GM18873 (cell line): ENCODE results near the gene FAM81B.
"Not testable (repeated sequence)": the region's sequence is repeated elsewhere in the genome, so short reads cannot be mapped to it uniquely, and the experiment has no call there.

ENCODE experiments used
- ATAC-seq: cut with Tn5 transposase; IDR thresholded peaks from one replicate; pipeline ENCODE4 v1.9.1; 2021; ENCODE audit warnings: mild to moderate bottlenecking, moderate library complexity, moderate number of reproducible peaks; ENCODE audit not compliant: unreplicated experiment, low FRiP score

Gene FAM81B

GRCh38 chr5:95390812-95391492 lies at the start of gene FAM81B:
FAM81B (plus strand) TSS chr5:95391366; CDS start chr5:95391390, 24 bp downstream.
- ATAC-seq = no peak

- not testable (repeated sequence) for ATAC-seq
Observed at GRCh38 chr5:95341444-95341843, 49.7 kb upstream of the FAM81B start.

GRCh38 chr5:95347506-95348120 lies 43.6 kb upstream of the FAM81B start:
- no peak for ATAC-seq

- no peak for ATAC-seq
Observed at GRCh38 chr5:95350631-95351030, 40.5 kb upstream of the FAM81B start.

- ATAC-seq = no peak
Observed at GRCh38 chr5:95352691-95353090, 38.5 kb upstream of the FAM81B start.

DNA sequence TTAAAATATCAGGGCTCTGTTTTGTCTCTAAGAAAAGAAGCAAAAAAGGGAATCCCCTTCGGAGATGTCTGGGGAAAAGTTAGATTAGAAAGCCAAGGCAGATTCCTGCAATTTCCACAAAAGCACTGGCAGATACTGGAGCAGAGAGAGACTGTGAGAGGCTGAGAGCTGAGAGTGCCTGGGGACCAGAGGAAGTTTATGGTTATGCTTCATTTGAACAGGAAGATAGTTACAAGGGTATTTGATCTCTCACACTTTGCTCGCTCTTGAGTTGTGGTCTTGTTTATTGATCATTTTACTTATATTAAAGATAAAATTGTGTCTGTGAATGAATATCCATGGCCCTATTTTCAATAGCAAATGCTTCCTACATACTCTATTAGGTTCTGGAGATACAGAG lies 32.8 kb upstream of the FAM81B start:
- no peak for ATAC-seq

- ATAC-seq = no peak
Observed at GRCh38 chr5:95358848-95359247, 32.3 kb upstream of the FAM81B start.

DNA sequence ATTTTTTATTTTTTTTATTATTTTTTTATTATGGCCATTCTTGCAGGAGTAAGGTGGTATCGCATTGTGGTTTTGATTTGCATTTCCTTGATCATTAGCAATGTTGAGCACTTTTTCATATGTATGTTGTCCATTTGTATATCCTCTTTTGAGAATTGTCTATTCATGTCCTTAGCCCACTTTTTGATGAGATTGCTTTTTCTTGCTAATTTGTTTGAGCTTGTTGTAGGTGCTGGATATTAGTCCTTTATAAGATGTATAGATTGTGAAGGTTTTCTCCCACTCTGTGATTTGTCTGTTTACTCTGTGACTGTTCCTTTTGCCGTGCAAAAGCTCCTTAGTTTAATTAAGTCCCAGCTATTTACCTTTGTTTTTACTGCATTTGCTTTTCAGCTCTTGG lies 30.5 kb upstream of the FAM81B start:
- ATAC-seq = not testable (repeated sequence)

DNA sequence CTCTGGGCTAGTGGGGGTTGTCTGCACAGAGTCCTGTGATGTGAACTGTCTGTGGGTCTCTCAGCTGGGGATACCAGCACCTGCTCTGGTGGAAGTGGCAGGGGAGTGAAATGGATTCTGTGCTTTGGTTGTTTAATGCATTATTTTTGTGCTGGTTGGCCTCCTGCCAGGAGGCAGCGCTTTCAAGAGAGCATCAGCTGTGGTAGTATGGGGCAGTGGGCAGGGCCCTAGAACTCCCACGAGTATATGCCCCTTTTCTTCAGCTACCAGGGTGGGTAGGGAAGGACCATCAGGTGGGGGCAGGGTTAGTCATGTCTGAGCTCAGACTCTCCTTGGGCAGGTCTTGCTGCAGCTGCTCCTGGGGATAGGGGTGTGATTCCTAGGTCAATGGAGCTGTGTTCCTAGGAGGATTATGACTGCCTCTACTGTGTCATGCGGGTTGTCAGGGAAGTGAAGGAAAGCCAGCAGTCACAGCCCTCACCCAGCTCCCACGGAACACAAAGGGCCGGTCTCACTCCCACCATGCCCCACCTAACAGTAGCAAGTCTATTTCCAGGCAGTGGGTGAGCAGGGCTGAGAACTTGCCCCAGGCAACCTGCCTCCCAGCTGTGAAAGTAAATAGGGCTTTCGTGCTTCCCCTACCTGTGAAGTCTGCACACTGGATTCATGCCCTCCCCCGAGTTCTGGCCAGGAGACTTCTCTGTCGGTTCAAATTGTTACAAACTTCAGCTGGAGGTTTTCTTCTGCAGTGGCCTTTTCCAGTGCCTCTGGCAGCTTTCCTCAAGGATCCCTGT lies 25.7 kb upstream of the FAM81B start:
- ATAC-seq = no peak

DNA sequence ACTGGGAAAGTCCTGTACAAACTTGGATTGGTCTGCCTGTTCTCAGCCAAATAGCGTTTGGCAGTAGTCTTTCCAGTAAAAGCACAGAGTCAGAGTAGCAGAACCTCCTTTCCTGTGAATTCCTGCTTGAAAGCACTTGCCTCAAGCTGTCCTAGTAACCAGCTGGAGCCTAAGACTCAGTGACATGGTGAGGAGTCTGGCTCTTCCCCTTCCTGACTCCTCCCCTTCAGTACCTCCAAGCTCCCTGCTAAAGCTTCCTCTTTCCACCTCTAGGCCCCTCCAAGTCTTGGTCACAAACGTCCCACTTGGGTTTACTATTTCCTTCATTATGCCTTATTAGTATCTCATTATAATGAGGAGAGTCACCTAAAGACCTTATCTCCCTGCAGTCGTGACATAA lies 21.4 kb upstream of the FAM81B start:
- no peak for ATAC-seq

DNA sequence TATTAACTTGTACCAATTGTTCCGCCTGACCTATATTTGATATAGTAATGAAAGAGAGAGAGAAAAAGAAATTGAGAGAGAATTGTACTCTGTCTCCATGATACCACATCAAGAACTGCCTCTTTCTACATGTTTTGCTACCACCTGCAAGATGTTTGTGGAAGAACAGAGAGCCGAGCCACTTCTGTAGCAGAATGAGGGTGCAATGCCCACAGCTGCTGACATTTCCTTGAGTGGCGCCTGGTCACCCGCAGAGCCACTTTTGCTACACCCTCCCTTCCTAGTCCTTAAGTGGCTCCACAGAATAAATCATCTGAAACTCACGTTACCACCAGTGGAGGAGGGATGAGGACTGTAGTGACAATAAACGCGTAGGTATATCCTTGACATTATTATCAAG lies 17.1 kb upstream of the FAM81B start:
- ATAC-seq = no peak

DNA sequence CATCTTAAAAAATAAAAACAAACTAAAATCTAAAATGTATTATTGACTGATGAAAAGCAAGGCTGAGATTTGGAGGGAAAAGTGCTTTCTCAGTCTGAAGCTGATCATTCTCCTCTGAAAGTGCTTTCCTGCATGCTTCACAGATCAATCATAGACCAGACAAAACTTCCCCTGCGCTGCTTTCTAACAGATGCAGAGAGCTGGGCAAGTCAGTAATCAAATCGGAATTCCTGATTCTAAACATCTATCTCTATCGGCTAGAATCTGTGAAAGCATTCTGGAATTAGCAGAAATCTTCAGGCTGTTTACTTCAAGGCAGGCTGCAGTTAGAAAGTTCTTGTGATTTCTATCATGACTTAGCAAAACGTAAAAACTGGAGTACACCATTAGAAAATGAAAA lies 15.6 kb upstream of the FAM81B start:
- no peak for ATAC-seq

GRCh38 chr5:95379133-95379532 lies 12.0 kb upstream of the FAM81B start:
- no peak for ATAC-seq

DNA sequence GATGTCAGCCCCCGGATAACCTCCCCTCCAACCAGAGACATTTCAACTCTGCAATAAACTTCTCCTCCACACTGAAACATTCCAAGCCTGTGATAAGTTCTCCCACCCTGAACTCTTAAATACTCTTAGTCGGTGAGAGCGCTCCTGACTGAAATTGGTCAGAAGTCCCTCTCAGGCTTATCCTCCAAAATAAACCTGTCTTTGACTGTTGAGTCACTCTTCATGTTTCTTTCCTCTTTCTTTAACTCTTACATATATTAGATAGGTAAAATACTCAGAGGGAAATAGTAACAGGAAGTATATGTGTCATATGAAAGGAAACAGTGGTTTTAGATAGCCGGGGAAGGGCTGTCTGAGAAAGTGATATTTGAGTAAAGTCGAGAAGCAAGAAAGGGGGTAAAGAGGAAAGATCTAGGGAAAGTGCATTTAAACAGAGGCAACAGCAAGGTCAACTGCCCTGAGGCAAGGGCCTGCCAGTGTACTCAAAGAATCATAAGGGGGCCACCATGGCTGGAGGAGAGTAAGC lies 11.0 kb upstream of the FAM81B start:
- ATAC-seq = no peak

DNA sequence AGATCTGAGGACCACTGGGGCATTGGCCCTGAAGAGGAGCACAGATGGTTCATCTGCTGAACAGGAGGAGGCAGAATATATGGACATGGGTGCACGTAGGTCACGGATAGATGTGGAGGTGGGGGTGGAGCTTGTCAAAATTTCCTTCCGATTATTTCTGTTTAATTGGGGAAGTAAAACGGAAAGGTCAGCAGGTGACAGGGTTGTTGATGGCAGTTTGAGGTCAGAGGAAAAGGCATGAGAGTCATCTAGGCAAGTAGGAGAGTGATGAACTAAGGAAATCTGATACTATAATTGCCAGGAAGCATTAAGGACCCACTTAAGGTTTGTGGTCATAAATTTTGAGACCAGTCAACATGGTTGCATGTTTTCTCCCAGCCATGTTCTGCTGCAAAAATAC lies 8.4 kb upstream of the FAM81B start:
- no peak for ATAC-seq

DNA sequence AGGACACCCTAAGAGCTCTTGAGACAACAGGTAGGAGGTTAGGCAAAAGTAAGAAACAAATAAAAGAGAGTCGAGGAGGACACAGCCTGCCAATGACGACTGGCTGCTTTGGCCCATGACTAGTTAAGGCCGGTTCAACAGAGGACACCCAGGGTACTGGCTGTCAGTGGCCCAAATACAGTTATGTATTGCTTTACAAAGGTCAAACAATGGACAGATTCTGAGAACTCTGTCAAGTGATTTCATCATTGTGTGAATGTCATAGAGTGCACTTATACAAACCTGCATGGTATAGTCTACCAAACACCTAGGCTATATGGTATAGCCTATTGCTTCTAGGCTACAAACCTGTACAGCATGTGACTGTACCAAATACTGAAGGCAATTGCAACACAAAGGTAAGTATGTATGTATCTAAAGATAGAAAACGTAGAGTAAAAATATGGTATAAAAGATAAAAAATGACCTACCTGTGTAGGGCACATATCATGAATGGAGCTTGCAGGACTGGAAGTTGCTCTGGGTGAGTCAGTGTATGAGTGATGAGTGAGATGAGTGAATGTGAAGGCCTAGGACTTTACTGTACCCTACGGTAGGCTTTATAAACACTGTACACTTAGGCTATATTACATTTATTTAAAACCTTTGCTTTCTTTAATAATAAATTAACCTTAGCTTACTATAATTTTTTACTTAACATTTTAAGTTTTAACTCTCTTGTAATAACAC lies 6.5 kb upstream of the FAM81B start:
- ATAC-seq = no peak

DNA sequence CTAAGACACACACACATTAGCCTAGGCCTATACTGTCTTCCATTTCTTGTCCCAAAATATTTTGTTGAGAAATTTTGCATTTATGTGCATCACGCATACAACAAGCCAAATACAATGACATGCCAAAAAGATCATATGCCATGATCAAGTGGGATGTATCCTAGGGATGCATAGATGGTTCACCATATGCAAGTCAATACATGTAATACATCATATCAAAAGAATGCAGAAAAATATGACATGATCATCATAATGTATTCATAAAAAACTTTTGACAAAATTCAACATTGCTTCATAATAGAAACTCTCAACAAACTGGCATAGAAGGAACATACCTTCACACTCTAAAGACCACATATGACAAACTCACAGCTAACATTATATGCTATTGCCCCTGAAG lies 5.8 kb upstream of the FAM81B start:
- no peak for ATAC-seq

GRCh38 chr5:95391965-95392364 lies 799 bp downstream of the FAM81B start:
- ATAC-seq = not testable (repeated sequence)

DNA sequence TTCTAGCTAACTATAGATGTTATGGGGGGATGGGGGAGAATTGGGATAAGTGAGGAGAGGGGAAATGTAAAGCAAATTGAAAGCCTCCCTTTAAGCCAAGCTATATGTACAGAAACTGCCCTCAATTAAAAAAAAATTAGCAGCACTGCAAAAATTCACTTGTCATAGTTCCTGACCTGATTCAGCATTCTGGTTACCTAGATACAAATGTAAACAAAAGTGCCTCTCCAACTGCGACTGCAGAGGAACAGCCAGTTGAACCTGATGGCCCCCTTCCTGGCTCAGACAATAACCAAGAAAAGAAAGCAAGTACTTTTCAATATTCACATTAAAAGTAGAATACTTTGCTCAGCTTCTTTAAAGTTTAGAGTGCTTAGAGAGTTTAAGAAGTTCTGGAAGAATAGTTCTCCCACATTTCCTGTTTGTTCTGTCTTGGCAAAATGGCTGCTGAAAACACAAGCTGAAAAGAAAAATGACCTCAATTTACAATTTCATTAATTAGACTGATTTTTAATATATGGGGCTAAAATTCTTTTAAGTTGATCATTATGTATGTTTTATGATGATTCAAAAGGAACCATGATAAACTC lies 1.5 kb downstream of the FAM81B start:
- no peak for ATAC-seq

- no peak for ATAC-seq
Observed at GRCh38 chr5:95393279-95393678, 2.1 kb downstream of the FAM81B start.
